Skin epidermis (tissue), 12 donors: ENCODE measurements around the gene CEP170.
"Not testable (repeated sequence)": the region's sequence is repeated elsewhere in the genome, so short reads cannot be mapped to it uniquely, and the experiment has no call there.

Experiments used
- H3K27ac ChIP-seq, 21 experiments: fragments of 200-600 bp; sonication (generic) in 11 of 21; one replicate each; pipeline ENCODE4 v1.5.0; 2020; ENCODE audit warnings: mild to moderate bottlenecking in 3 of 21, inconsistent platforms in 2 of 21, moderate library complexity in 2 of 21
- H3K4me3 ChIP-seq, 7 experiments: fragments of 200-600 bp; sonication (generic) in 2 of 7; one replicate each; pipeline ENCODE4 v1.5.0; 2020; ENCODE audit warnings: inconsistent platforms in 2 of 7, mild to moderate bottlenecking in 2 of 7, moderate library complexity in 1 of 7

The CEP170 gene

DNA sequence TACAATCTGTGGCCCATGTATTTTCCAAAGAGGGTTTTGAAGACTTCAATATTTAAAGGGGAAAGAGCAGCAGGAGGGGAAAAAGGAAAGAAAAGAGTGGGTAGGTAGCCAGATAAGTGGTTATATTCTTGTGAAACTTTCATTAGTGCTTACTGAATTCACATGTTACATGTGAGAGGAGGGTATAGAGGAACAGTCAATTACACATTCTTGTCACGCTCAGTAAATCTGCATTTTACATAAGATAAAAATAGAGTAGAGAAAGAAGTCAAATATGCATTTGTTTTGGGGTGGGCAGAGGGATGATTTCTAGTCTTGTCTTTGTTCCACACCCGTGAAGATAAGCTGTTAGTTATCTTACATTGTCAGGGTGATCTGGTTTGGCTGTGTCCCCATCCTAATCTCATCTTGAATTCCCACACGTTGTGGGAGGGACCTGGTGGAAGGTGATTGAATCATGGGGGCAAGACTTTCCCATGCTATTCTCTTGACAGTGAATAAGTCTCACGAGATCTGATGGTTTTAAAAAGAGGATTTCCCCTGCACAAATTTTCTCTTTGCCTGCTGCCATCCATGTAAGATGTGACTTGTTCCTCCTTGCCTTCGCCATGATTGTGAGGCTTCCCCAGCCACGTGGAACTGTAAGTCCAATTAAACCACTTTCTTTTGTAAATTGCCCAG lies 149.3 kb downstream of the CEP170 start:
- not testable (repeated sequence) for H3K4me3 ChIP-seq, H3K27ac ChIP-seq

GRCh38 chr1:243105104-243105503 lies 150.0 kb downstream of the CEP170 start:
- not testable (repeated sequence) for H3K4me3 ChIP-seq, H3K27ac ChIP-seq

DNA sequence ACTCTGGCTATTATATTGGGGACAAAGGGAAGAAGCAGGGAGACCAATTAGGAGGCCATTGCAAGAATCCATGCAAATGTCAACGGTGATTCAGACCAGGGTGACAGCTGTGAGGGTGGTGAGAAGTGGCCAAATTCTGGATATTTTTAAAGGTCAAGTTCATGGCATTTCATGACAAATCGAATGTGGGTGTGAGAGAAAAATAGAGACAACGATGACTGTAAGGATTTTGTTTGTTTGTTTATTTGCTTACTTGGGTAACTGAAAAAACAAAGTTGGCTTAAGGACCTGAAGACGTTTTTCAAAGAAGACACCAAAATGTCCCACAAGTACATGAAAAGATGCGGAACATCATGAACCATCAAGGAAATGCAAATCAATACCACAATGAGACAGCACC lies 150.6 kb downstream of the CEP170 start:
- not testable (repeated sequence) for H3K27ac ChIP-seq, H3K4me3 ChIP-seq

- H3K27ac ChIP-seq: peak overlapping the region in 10 of 21 experiments; percentile 7 to 82 (median 71)
- H3K4me3 ChIP-seq: peak overlapping the region; percentile 23 to 56 (median 38)
Measured at GRCh38 chr1:243101551-243102050, 153.5 kb downstream of the CEP170 start.

DNA sequence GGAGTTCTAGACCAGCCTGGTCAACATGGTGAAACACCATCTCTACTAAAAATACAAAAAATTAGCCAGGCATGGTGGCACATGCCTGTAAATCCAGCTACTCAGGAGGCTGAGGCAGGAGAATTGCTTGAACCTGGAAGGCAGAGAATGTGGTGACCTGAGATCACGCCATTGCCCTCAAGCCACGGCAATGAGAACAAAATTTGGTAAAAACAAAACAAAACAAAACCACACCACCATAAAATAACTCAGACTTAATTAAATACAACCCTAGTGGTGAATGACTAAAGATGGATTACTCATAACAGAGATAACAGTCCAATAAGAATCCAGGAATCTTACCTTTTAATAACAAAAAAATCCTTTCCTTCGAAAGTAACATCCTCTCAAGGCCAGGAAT lies 167.7 kb downstream of the CEP170 start:
- H3K4me3 ChIP-seq, H3K27ac ChIP-seq: not testable (repeated sequence)
